Right lobe of liver (tissue), 4 donors: ENCODE data around the gene INSL6.

Experiments used
- POLR2A ChIP-seq: fragments of 450-650 bp; IDR thresholded peaks from one replicate; pipeline ENCODE4 v1.6.1; 2017; ENCODE audit warnings: antibody characterized with exemption, mild to moderate bottlenecking
- TF ChIP-seq, protein P1 (sequence below), 4 donors: fragments of 200-600 bp in 3 of 4; fragments of 450-650 bp in 1 of 4; IDR thresholded peaks; one replicate each; pipeline versions ENCODE4 v1.5.1 to v1.8.0; 2016 to 2022; ENCODE audit warnings: antibody characterized with exemption in 4 of 4, mild to moderate bottlenecking in 2 of 4
- donor health status: DM: no; HTN: no; CAD: no.
- donor health status: DM: no; HTN: no; CAD: no.
- donor health status: DM: no; HTN: yes; CAD: no.

GRCh38 chr9:5184776-5185175 is 663 bp downstream of the INSL6 start:
- TF ChIP-seq, protein P1, sequence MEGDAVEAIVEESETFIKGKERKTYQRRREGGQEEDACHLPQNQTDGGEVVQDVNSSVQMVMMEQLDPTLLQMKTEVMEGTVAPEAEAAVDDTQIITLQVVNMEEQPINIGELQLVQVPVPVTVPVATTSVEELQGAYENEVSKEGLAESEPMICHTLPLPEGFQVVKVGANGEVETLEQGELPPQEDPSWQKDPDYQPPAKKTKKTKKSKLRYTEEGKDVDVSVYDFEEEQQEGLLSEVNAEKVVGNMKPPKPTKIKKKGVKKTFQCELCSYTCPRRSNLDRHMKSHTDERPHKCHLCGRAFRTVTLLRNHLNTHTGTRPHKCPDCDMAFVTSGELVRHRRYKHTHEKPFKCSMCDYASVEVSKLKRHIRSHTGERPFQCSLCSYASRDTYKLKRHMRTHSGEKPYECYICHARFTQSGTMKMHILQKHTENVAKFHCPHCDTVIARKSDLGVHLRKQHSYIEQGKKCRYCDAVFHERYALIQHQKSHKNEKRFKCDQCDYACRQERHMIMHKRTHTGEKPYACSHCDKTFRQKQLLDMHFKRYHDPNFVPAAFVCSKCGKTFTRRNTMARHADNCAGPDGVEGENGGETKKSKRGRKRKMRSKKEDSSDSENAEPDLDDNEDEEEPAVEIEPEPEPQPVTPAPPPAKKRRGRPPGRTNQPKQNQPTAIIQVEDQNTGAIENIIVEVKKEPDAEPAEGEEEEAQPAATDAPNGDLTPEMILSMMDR (IDR thresholded peaks at IDR 0.05): no peak
- no peak for TF ChIP-seq POLR2A
